GM12865 (cell line): Measurements from ENCODE around the gene SLAMF6.
A peak's percentile ranks its signal among the peaks of the same experiment; 100 is the strongest.

Experiments
- DNase-seq: peaks from one replicate; pipeline ENCODE4 v3.0.0; 2010; ENCODE audit warnings: low read depth
- H3K4me3 ChIP-seq: 2 replicates; pipeline ENCODE4 v1.5.1; 2011; ENCODE audit warnings: mild to moderate bottlenecking, low read depth, low read length, control low read depth
- CTCF ChIP-seq: IDR thresholded peaks from 2 replicates; pipeline ENCODE4 v1.5.1; 2011; ENCODE audit warnings: low read length, control low read depth, low read depth, inconsistent platforms; ENCODE audit not compliant: insufficient read depth; ENCODE audit errors: missing control alignments

SLAMF6 gene

DNA sequence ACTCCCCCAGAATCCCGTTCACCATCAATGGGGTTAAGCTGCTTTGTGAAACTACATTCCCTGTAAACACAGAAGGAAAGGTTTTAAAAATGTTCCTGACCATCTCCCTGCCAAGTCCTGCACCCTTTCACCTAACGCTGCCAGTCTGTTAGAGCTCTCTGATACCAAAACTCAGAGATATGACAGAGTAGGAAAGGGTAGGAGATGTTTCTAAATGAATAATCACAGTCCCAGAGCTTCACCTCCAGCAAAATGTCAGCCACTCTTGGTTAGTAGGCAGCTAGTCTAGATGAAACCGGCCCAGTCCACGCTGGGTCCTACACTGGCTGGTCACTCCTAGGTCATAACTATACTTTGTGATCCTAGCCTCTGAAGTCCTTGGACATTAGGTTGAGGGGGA is 26.7 kb downstream of the SLAMF6 start:
- H3K4me3 ChIP-seq, result no peak overlapping the region
- no peak for TF ChIP-seq CTCF
- DNase-seq, result no peak

GRCh38 chr1:160494620-160495019 is 28.4 kb downstream of the SLAMF6 start:
- peak; percentile 20 for TF ChIP-seq CTCF
- no peak for DNase-seq
- H3K4me3 ChIP-seq, result no peak overlapping the region

DNA sequence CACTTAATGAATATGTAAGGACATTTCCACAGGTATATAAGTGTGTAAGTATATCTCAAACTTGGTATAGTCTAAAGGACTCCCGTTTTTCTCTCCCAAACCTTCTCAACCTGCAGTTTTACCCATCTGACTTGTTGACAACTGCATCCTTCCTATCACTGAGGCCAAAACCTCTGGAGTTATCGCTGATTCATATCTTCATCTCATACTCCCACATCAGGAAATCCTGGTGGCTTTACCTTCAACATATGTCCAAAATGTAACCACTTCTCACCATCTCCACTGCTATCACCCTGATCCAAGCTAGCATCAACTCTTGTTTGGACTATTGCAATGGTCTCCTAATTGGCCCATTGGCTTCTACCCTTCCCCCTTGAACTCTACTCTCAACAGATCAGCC is 30.4 kb downstream of the SLAMF6 start:
- DNase-seq, result no peak
- no peak for TF ChIP-seq CTCF
- H3K4me3 ChIP-seq, result no peak overlapping the region

DNA sequence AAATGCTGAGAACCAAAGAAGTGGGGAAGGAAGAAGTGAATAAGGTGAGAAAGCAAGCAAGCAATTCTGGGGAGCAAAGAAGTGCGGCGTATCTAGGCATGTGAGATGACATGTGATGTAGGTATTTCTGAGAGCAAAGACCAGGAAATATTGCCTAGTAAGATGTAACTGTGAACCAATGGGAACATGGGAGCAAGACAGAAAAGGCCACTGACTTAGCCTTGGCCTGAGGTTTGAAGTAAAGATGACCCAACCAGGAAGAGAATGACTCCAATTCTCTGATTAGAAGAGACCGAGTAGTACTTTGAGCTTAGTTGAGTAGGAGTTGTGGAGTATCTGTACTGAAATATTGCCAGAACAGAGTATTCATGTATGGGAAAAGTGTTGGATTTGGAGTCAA is 31.1 kb downstream of the SLAMF6 start:
- no peak overlapping the region for H3K4me3 ChIP-seq
- no peak for DNase-seq
- no peak for TF ChIP-seq CTCF

DNA sequence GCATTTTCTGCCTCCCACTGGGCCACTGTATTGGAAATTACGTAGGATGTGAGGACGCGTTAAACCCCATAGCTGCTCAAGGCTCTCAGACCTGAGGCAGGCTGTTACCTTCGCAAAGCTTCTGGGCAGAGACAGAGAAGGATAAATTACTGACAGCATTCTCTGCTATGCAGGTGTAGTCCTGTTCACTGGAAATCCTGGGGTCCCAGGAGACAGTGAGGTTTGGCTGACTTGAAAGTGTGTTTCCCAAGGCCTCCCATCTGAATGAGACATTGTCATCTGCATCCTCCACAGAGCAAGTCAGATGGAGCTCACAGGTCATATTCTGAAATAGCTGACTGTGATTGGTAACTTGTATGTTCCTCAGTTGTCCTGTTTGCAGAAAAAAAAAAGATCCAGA is 32.0 kb downstream of the SLAMF6 start:
- TF ChIP-seq CTCF, result no peak
- H3K4me3 ChIP-seq, result no peak overlapping the region
- DNase-seq, result no peak

DNA sequence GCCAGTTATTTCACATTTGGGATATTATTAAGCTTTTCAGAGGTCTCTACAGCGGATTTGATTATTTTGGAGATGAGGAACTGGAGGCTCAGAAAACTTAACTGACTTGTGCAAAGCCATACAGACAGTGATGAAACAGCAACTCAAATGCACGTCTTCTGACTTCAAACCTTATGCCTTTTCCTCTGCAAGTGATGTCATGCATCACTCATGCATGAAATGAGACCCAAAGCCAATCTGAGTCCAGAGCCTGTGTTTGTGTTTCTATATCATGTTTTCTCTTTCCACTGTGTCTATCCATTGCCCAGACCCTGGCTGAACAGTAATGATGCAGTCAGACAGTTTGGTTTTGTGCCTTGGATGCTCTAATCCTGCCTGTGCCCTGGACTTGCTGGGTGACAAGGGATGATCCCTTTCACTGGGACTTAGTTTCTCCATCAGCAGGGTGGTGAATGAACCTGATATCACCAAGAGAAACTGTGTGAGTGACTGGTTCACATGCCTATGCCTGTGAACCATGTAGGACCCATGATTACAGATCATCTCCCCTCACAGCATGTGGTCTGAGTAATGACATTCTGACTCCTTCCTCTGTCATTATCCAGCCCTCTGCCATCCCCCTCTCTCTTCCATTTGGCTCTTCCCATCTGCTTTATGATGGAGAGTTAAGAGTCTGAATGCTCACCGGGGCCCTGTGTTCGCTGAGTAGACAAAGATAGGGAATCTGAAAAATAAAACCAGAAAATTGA is 33.4 kb downstream of the SLAMF6 start:
- no peak for DNase-seq
- no peak for TF ChIP-seq CTCF
- no peak overlapping the region for H3K4me3 ChIP-seq

DNA sequence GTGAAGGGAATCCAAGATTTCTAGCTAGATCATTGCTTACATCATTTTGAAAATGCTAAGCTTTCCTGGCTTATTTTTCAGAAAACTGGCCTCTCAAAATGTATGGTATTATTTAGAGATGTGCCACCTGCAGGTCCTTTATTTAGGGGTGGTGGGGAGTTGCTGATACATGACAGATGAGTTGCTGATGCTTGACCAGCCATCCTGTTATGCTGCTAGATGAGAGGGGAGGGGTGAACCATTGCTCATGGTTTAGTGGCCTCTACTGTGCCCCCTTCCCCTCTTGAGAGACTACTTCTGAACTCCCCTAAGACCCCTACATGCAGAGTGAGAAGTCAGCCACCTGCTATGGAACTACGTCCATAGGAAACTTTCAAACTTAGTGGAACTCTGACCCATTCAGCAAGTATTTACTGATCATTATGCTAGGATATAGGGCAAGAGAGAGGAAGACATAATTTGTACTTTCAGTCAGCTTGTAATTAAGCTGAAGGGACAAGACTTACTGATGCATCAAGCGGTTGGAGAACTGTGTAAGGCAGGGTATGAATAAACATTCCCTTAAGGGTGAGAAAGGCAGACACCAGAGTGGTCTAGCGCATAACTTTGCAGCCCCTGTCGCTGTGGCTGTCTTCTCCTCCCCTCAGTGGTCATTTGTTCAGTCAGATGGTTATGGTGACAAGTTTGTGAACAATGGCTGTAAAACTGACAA is 34.6 kb downstream of the SLAMF6 start:
- H3K4me3 ChIP-seq, result no peak overlapping the region
- DNase-seq, result peak; percentile 27
- TF ChIP-seq CTCF, result no peak
